Measurements from ENCODE around the gene TULP1.
A peak's percentile ranks its signal among the peaks of the same experiment; 100 is the strongest.
"Not testable (repeated sequence)": the region's sequence is repeated elsewhere in the genome, so short reads cannot be mapped to it uniquely, and the experiment has no call there.

The TULP1 gene

GRCh38 chr6:35512740-35513139, at the start of gene TULP1:
Gene TULP1, minus strand, starts transcription at chr6:35512896. Its CDS starts 38 bp downstream, at chr6:35512858.
- no peak for DNase-seq

- no peak for DNase-seq
Observed at GRCh38 chr6:35562060-35562459, 49.4 kb upstream of the TULP1 start.

GRCh38 chr6:35561113-35561512, 48.4 kb upstream of the TULP1 start:
- DNase-seq = no peak

GRCh38 chr6:35558571-35558970, 45.9 kb upstream of the TULP1 start:
- no peak for DNase-seq

GRCh38 chr6:35557239-35557638, 44.5 kb upstream of the TULP1 start:
- DNase-seq = peak; percentile 78

GRCh38 chr6:35554811-35555210, 42.1 kb upstream of the TULP1 start:
- no peak for DNase-seq

GRCh38 chr6:35553315-35553714, 40.6 kb upstream of the TULP1 start:
- no peak for DNase-seq

GRCh38 chr6:35552285-35552917, 39.7 kb upstream of the TULP1 start:
- peak; percentile 48 for DNase-seq

- no peak for DNase-seq
Observed at GRCh38 chr6:35550437-35550836, 37.7 kb upstream of the TULP1 start.

- DNase-seq = no peak
Observed at GRCh38 chr6:35547676-35548075, 35.0 kb upstream of the TULP1 start.

- no peak for DNase-seq
Observed at GRCh38 chr6:35544769-35545361, 32.2 kb upstream of the TULP1 start.

- no peak for DNase-seq
Observed at GRCh38 chr6:35543459-35544193, 30.9 kb upstream of the TULP1 start.

- DNase-seq = no peak
Observed at GRCh38 chr6:35541836-35542235, 29.1 kb upstream of the TULP1 start.

GRCh38 chr6:35539223-35539622, 26.5 kb upstream of the TULP1 start:
- no peak for DNase-seq

- DNase-seq = not testable (repeated sequence)
Observed at GRCh38 chr6:35535847-35536246, 23.2 kb upstream of the TULP1 start.

GRCh38 chr6:35534407-35535170, 21.9 kb upstream of the TULP1 start:
- DNase-seq = no peak

GRCh38 chr6:35533981-35534380, 21.3 kb upstream of the TULP1 start:
- DNase-seq = no peak

- DNase-seq = no peak
Observed at GRCh38 chr6:35532126-35532525, 19.4 kb upstream of the TULP1 start.

- DNase-seq = no peak
Observed at GRCh38 chr6:35524380-35525020, 11.8 kb upstream of the TULP1 start.

- peak; percentile 49 for DNase-seq
Observed at GRCh38 chr6:35522660-35523658, 10.3 kb upstream of the TULP1 start.

GRCh38 chr6:35522151-35522550, 9.5 kb upstream of the TULP1 start:
- no peak for DNase-seq

- DNase-seq = no peak
Observed at GRCh38 chr6:35521235-35521634, 8.5 kb upstream of the TULP1 start.

Measured in inflammatory macrophage treated with lipopolysaccharide for 4 hours (primary cell).